ENCODE results near the gene GALNT7. TPM values are rescaled to one million over a fixed set of nuclear protein-coding genes. Genes with fewer than 3 reads are reported as not detected.

The GALNT7 gene
- total and polyA plus RNA-seq, 2 of the 13 experiments (the other 11 are each of a cell fraction or from before 2014, with no cell fraction given): 0.08 to 0.13 TPM

DNA sequence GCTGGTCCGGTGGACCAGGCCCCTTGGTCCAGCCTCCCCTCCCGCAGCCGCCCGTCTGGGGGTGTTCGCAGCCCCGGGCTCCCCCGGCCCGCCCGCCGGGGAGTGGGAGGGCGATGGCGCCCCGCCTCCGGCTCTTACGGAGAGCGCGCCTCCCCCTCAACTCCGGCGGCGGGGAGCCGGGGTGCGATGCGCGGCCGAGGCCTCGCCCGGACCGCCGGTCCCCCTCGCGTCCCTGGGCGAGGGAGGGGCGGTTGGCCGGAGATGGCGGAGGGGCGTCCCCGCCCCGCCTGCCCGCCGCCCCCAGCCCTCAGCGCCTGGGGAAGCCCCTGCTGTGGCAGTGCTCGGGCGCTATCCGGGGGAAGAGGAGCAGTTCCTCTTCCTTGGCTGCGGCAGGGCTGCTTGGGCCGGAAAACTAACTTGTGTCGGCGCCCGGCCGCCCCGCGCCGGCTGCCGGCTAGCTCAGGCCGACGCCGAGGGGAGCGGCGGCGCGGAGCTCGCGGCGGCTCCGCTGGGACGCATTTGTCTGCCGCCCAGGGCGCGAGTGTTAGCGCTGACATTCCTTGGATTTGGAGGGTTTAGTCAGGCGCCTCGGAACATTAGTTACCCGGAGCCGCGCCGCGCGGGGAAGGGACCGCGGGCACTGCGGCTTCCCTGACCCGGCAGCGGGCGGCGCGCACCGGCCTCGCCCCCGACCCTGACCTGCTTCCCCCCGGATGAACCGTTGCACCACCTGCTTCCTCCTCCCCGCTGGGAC lies 994 bp downstream of the GALNT7 start (continued):
- TF ChIP-seq SIX4 (CRISPR knock-in tag; IDR thresholded peaks at IDR 0.05) (no peak), EZH2 (conservative IDR thresholded peaks at IDR 0.05; ENCODE audit: low read depth, low read length) (peak; percentile 91), ZFP41 (CRISPR knock-in tag; IDR thresholded peaks at IDR 0.05; ENCODE audit: borderline replicate concordance) (no peak), HNRNPLL (IDR thresholded peaks at IDR 0.05; ENCODE audit: low read depth, low read length, poor library complexity, severe bottlenecking) (peak; percentile 40), SRSF4 (IDR thresholded peaks at IDR 0.05; ENCODE audit: low read depth, low read length, poor library complexity, severe bottlenecking) (no peak), ZSCAN31 (CRISPR knock-in tag; IDR thresholded peaks at IDR 0.05; ENCODE audit: low read depth) (no peak), ZNF180 (CRISPR knock-in tag; IDR thresholded peaks at IDR 0.05; ENCODE audit: borderline replicate concordance, low read depth) (no peak), ZFP36 (IDR thresholded peaks at IDR 0.05; ENCODE audit: borderline replicate concordance, low read depth, low read length, partially characterized antibody) (no peak), MIER3 (CRISPR knock-in tag; IDR thresholded peaks at IDR 0.05; ENCODE audit: borderline replicate concordance) (no peak), ZBTB38 (CRISPR knock-in tag; IDR thresholded peaks at IDR 0.05) (no peak), SP2 (CRISPR knock-in tag; IDR thresholded peaks at IDR 0.05) (no peak), SMC3 (IDR thresholded peaks at IDR 0.05; ENCODE audit: low read length) (no peak)
- TF ChIP-seq, protein P1, sequence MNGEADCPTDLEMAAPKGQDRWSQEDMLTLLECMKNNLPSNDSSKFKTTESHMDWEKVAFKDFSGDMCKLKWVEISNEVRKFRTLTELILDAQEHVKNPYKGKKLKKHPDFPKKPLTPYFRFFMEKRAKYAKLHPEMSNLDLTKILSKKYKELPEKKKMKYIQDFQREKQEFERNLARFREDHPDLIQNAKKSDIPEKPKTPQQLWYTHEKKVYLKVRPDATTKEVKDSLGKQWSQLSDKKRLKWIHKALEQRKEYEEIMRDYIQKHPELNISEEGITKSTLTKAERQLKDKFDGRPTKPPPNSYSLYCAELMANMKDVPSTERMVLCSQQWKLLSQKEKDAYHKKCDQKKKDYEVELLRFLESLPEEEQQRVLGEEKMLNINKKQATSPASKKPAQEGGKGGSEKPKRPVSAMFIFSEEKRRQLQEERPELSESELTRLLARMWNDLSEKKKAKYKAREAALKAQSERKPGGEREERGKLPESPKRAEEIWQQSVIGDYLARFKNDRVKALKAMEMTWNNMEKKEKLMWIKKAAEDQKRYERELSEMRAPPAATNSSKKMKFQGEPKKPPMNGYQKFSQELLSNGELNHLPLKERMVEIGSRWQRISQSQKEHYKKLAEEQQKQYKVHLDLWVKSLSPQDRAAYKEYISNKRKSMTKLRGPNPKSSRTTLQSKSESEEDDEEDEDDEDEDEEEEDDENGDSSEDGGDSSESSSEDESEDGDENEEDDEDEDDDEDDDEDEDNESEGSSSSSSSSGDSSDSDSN (CRISPR knock-in tag; IDR thresholded peaks at IDR 0.05): peak; percentile 70; the same call in 1 of the 2 replicates
- TF ChIP-seq, protein P2, sequence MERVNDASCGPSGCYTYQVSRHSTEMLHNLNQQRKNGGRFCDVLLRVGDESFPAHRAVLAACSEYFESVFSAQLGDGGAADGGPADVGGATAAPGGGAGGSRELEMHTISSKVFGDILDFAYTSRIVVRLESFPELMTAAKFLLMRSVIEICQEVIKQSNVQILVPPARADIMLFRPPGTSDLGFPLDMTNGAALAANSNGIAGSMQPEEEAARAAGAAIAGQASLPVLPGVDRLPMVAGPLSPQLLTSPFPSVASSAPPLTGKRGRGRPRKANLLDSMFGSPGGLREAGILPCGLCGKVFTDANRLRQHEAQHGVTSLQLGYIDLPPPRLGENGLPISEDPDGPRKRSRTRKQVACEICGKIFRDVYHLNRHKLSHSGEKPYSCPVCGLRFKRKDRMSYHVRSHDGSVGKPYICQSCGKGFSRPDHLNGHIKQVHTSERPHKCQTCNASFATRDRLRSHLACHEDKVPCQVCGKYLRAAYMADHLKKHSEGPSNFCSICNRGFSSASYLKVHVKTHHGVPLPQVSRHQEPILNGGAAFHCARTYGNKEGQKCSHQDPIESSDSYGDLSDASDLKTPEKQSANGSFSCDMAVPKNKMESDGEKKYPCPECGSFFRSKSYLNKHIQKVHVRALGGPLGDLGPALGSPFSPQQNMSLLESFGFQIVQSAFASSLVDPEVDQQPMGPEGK (CRISPR knock-in tag; IDR thresholded peaks at IDR 0.05): 0 out of 2 replicates have a peak, but pooled peaks have one; percentile 13
- TF ChIP-seq, protein P3, sequence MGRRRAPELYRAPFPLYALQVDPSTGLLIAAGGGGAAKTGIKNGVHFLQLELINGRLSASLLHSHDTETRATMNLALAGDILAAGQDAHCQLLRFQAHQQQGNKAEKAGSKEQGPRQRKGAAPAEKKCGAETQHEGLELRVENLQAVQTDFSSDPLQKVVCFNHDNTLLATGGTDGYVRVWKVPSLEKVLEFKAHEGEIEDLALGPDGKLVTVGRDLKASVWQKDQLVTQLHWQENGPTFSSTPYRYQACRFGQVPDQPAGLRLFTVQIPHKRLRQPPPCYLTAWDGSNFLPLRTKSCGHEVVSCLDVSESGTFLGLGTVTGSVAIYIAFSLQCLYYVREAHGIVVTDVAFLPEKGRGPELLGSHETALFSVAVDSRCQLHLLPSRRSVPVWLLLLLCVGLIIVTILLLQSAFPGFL (CRISPR knock-in tag; IDR thresholded peaks at IDR 0.05): no peak

All from HepG2 (cell line).